CD4-positive, alpha-beta T cell (primary cell): ENCODE results near the gene PLEKHA5. TPM values are rescaled to one million over a fixed set of nuclear protein-coding genes. Genes with fewer than 3 reads are reported as not detected.

Experiments used
- ATAC-seq: fragments of 200-7000 bp; cut with Tn5 transposase; one replicate; pipeline ENCODE4 v1.10.0; 2022; ENCODE audit warnings: mild to moderate bottlenecking; ENCODE audit not compliant: poor library complexity
- CTCF ChIA-PET: fragments of 350-600 bp; sonication (Branson Sonifier 250); formaldehyde crosslinking; loops from one replicate; lab custom pipeline; 2021; ENCODE audit warnings: antibody characterized with exemption, inconsistent platforms; lab: Charles Lee
- POLR2A ChIA-PET: fragments of 350-600 bp; sonication (Branson Sonifier 250); formaldehyde crosslinking; loops from one replicate; lab custom pipeline; 2021; ENCODE audit warnings: antibody characterized with exemption, inconsistent platforms; lab: Charles Lee
- DNase-seq, 14 experiments: peaks; one replicate each; pipeline ENCODE4 v3.0.0-alpha.2; 2013 to 2020; ENCODE audit warnings: mixed read lengths in 2 of 14
- H3K27ac ChIP-seq, 2 donors: one replicate each; pipeline versions ENCODE4 v1.5.1 to v1.7.0; 2013; ENCODE audit warnings: low read length in 2 of 2, low read depth in 1 of 2, mild to moderate bottlenecking in 1 of 2
- H3K27me3 ChIP-seq, 2 experiments: 1 replicate in 1 of 2; 2 replicates in 1 of 2; pipeline versions ENCODE4 v1.6.1 to v1.7.0; 2013; ENCODE audit warnings: low read length in 2 of 2, control low read depth in 1 of 2, mild to moderate bottlenecking in 1 of 2, moderate library complexity in 1 of 2; ENCODE audit not compliant: insufficient read depth in 2 of 2, control insufficient read depth in 1 of 2
- H3K36me3 ChIP-seq: one replicate; pipeline ENCODE4 v1.6.1; 2013; ENCODE audit warnings: low read length, control low read depth; ENCODE audit not compliant: insufficient read depth
- H3K4me1 ChIP-seq: one replicate; pipeline ENCODE4 v1.6.1; 2013; ENCODE audit warnings: low read length, control low read depth; ENCODE audit not compliant: insufficient read depth
- H3K4me3 ChIP-seq: one replicate; pipeline ENCODE4 v1.5.1; 2013; ENCODE audit warnings: mild to moderate bottlenecking, low read length, moderate library complexity
- H3K9me3 ChIP-seq, 2 experiments: 1 replicate in 1 of 2; 2 replicates in 1 of 2; pipeline versions ENCODE4 v1.6.1 to v1.7.0; 2013; ENCODE audit warnings: low read length in 2 of 2, mild to moderate bottlenecking in 2 of 2, control low read depth in 1 of 2, moderate library complexity in 1 of 2; ENCODE audit not compliant: control insufficient read depth in 1 of 2, insufficient read depth in 1 of 2
- H3K27ac Mint-ChIP-seq: one replicate; pipeline ENCODE4 v1.8.0; 2020; ENCODE audit warnings: mixed read lengths
- H3K27me3 Mint-ChIP-seq: one replicate; pipeline ENCODE4 v1.8.0; 2021; ENCODE audit warnings: mixed read lengths
- H3K36me3 Mint-ChIP-seq: one replicate; pipeline ENCODE4 v1.8.0; 2021; ENCODE audit warnings: low read depth, mixed read lengths
- H3K4me1 Mint-ChIP-seq: one replicate; pipeline ENCODE4 v1.8.0; 2021; ENCODE audit warnings: low read depth, mixed read lengths
- H3K4me3 Mint-ChIP-seq: one replicate; pipeline ENCODE4 v1.8.0; 2020; ENCODE audit warnings: mild to moderate bottlenecking, mixed read lengths
- H3K9me3 Mint-ChIP-seq: one replicate; pipeline ENCODE4 v1.8.0; 2020; ENCODE audit warnings: mixed read lengths
- CTCF ChIP-seq: fragments of 200-600 bp; IDR thresholded peaks from one replicate; pipeline ENCODE4 v1.8.0; 2022; ENCODE audit warnings: antibody characterized with exemption, mild to moderate bottlenecking
- intact Hi-C, 2 experiments: fragments of 100-400 bp; cut with DNase I in 1 of 2; cut with micrococcal nuclease in 1 of 2; formaldehyde crosslinking; loops; one replicate each; pipeline versions ENCODE4 v1.15.1 to v1.9.0; 2023 to 2025; cut with DNase I, micrococcal nuclease
- total RNA-seq, 174 experiments: library from RNA in 2 of 174; stranded (reverse) in 2 of 174; gene quantifications; one replicate each; pipeline ENCODE4 v1.2.3 and lab custom pipeline; 2021 to 2026

PLEKHA5 gene
- total RNA-seq, 2 experiments from 2014 or later: 4.5 to 5.4 TPM

- Histone ChIP-seq H3K4me3 (no peak overlapping the region), H3K4me1 (no peaks in the 10 kb centered on the region), H3K27me3 (no peaks in the 10 kb centered on the region), H3K27ac (no peak overlapping the region), H3K36me3 (no peaks in the 10 kb centered on the region), H3K9me3 (no peaks in the 10 kb centered on the region)
- no peak for TF ChIP-seq CTCF
- ChIA-PET POLR2A (no interaction called here), CTCF (no interaction called here)
- Mint-ChIP-seq H3K4me1 (no peaks in the 10 kb centered on the region), H3K36me3 (no peaks in the 10 kb centered on the region), H3K4me3 (no peak overlapping the region), H3K27ac (no peak overlapping the region), H3K9me3 (no peaks in the 10 kb centered on the region), H3K27me3 (no peaks in the 10 kb centered on the region)
- no peak for ATAC-seq
- no peak for DNase-seq
- intact Hi-C loops: no loop called here
Measured at GRCh38 chr12:19312637-19313036, 183.1 kb downstream of the PLEKHA5 start.

- ATAC-seq (no peak), DNase-seq (no peak)
- H3K4me3 ChIP-seq: no peak overlapping the region
- no peaks in the 10 kb centered on the region for H3K27me3 ChIP-seq
- H3K27ac Mint-ChIP-seq: no peak overlapping the region
- H3K36me3 ChIP-seq: no peaks in the 10 kb centered on the region
- ChIA-PET CTCF (no interaction called here), POLR2A (no interaction called here)
- H3K4me3 Mint-ChIP-seq: no peak overlapping the region
- H3K27me3 Mint-ChIP-seq: no peaks in the 10 kb centered on the region
- H3K9me3 Mint-ChIP-seq: no peaks in the 10 kb centered on the region
- no peaks in the 10 kb centered on the region for H3K4me1 Mint-ChIP-seq
- intact Hi-C loops: no loop called here
- no peak for TF ChIP-seq CTCF
- no peaks in the 10 kb centered on the region for H3K4me1 ChIP-seq
- H3K36me3 Mint-ChIP-seq: no peaks in the 10 kb centered on the region
- no peaks in the 10 kb centered on the region for H3K9me3 ChIP-seq
- H3K27ac ChIP-seq: no peak overlapping the region
Measured at GRCh38 chr12:19316425-19316824, 186.9 kb downstream of the PLEKHA5 start.

- Histone ChIP-seq H3K4me3 (no peak overlapping the region), H3K9me3 (no peaks in the 10 kb centered on the region), H3K4me1 (no peaks in the 10 kb centered on the region), H3K36me3 (no peaks in the 10 kb centered on the region), H3K27ac (no peak overlapping the region), H3K27me3 (no peaks in the 10 kb centered on the region)
- POLR2A ChIA-PET: no interaction called here
- Mint-ChIP-seq H3K36me3 (peaks cover 4% of the 10 kb centered on the region), H3K4me1 (no peaks in the 10 kb centered on the region), H3K27ac (no peak overlapping the region), H3K9me3 (no peaks in the 10 kb centered on the region), H3K27me3 (no peaks in the 10 kb centered on the region), H3K4me3 (no peak overlapping the region)
- intact Hi-C loops: no loop called here
- no peak for TF ChIP-seq CTCF
- DNase-seq: no peak
- CTCF ChIA-PET: no interaction called here
- ATAC-seq: no peak
Measured at GRCh38 chr12:19322376-19322775, 192.8 kb downstream of the PLEKHA5 start.
